K562 (cell line): ENCODE results near the gene ATXN8OS. TPM values are rescaled to one million over a fixed set of nuclear protein-coding genes. Genes with fewer than 3 reads are reported as not detected.

ENCODE experiments used
- ATAC-seq: fragments of 200-7000 bp; cut with Tn5 transposase; 3 replicates; pipeline ENCODE4 v1.9.1; 2020; ENCODE audit warnings: moderate library complexity
- BruUV-seq: library from RNA; stranded (reverse); fragments of 400-500 nt; replicated peaks from 2 replicates; lab custom pipeline; 2021; lab: Mats Ljungman, UMichigan
- CTCF ChIA-PET: fragments of 300-600 bp; formaldehyde crosslinking; extraction: SDS; loops from one replicate; lab custom pipeline; 2021; ENCODE audit warnings: low intra/inter-chr PET ratio; lab: Yijun Ruan, JAX
- POLR2A ChIA-PET: fragments of 300-600, 350-650 bp; sonication (Branson Sonifier 250); formaldehyde crosslinking; extraction: SDS; loops from one replicate; lab custom pipeline; 2021; ENCODE audit warnings: antibody characterized with exemption, inconsistent platforms; lab: Yijun Ruan, JAX
- DNase-seq, 4 experiments: peaks; one replicate each; pipeline versions ENCODE4 v3.0.0 to v3.0.0-alpha.2; 2011 to 2018; ENCODE audit warnings: low spot score in 3 of 4, mixed read lengths in 3 of 4; ENCODE audit errors: extremely low read depth in 1 of 4
- FAIRE-seq: peaks from 2 replicates; lab custom pipeline; 2011; peaks lifted over from hg19 to GRCh38; lab: Jason Lieb, UNC
- H2AFZ ChIP-seq: 2 replicates; pipeline ENCODE4 v1.6.0; 2011; ENCODE audit warnings: low read depth, low read length, control low read depth, inconsistent platforms
- H3K27ac ChIP-seq: fragments of 200-600 bp; 3 replicates; pipeline ENCODE4 v1.8.0; 2011; ENCODE audit warnings: low read depth, mild to moderate bottlenecking, control low read depth, inconsistent platforms, low read length, moderate library complexity, mixed read lengths; ENCODE audit errors: extremely low read depth
- H3K27me3 ChIP-seq, 2 experiments: fragments of 300-600 bp in 1 of 2; 2 replicates in 1 of 2; 3 replicates in 1 of 2; pipeline versions ENCODE4 v1.6.0 to v1.8.0; 2011; ENCODE audit warnings: inconsistent platforms in 2 of 2, low read length in 2 of 2, mild to moderate bottlenecking in 1 of 2, mixed read lengths in 1 of 2, moderate library complexity in 1 of 2; ENCODE audit not compliant: control insufficient read depth in 2 of 2, insufficient read depth in 2 of 2
- H3K36me3 ChIP-seq: fragments of 300-600 bp; 3 replicates; pipeline ENCODE4 v1.8.0; 2011; ENCODE audit warnings: mild to moderate bottlenecking, low read length, inconsistent platforms; ENCODE audit not compliant: control insufficient read depth, insufficient read depth
- H3K4me1 ChIP-seq, 2 experiments: fragments of 200-600 bp in 1 of 2; replicated peaks in 1 of 2; 2 replicates in 1 of 2; 3 replicates in 1 of 2; pipeline versions ENCODE4 v1.5.1 to v1.8.0; 2011; ENCODE audit warnings: inconsistent platforms in 2 of 2, low read length in 2 of 2, mild to moderate bottlenecking in 1 of 2, mixed read lengths in 1 of 2, moderate library complexity in 1 of 2; ENCODE audit not compliant: control insufficient read depth in 2 of 2, insufficient read depth in 2 of 2
- H3K4me2 ChIP-seq: 2 replicates; pipeline ENCODE4 v1.6.1; 2011; ENCODE audit warnings: low read length, control low read depth, inconsistent platforms, mixed read lengths; ENCODE audit not compliant: insufficient read depth
- H3K4me3 ChIP-seq: fragments of 200-600 bp; sonication (generic), shearing (Covaris generic); 2 replicates; pipeline ENCODE4 v1.5.1; 2016; ENCODE audit warnings: control low read depth, inconsistent platforms
- H3K79me2 ChIP-seq: fragments of 200-600 bp; 3 replicates; pipeline ENCODE4 v1.8.0; 2011; ENCODE audit warnings: low read length, inconsistent platforms; ENCODE audit not compliant: control insufficient read depth, insufficient read depth
- H3K9ac ChIP-seq, 2 experiments: 2 replicates each; pipeline versions ENCODE4 v1.6.0 to v1.6.1; 2011; ENCODE audit warnings: low read depth in 2 of 2, low read length in 2 of 2, control low read depth in 1 of 2, inconsistent platforms in 1 of 2, mild to moderate bottlenecking in 1 of 2, mixed read lengths in 1 of 2; ENCODE audit not compliant: insufficient read depth in 1 of 2
- H3K9me1 ChIP-seq: one replicate; pipeline ENCODE4 v1.6.0; 2011; ENCODE audit warnings: inconsistent platforms, mild to moderate bottlenecking, low read length, moderate library complexity; ENCODE audit not compliant: control insufficient read depth, insufficient read depth
- H3K9me3 ChIP-seq: replicated peaks from 2 replicates; pipeline ENCODE4 v1.5.1; 2011; ENCODE audit warnings: low read depth, low read length, inconsistent platforms; ENCODE audit not compliant: control insufficient read depth, insufficient read depth
- H4K20me1 ChIP-seq: replicated peaks from 2 replicates; pipeline ENCODE4 v1.6.1; 2011; ENCODE audit warnings: low read length, inconsistent platforms, mixed read lengths; ENCODE audit not compliant: control insufficient read depth, insufficient read depth
- RBM22 ChIP-seq: fragments of 200-400 bp; formaldehyde crosslinking; IDR thresholded peaks from 2 replicates; pipeline ENCODE4 v1.6.1; 2018; ENCODE audit warnings: low read length, low read depth; ENCODE audit not compliant: poor library complexity, severe bottlenecking
- ZBTB33 ChIP-seq: sonication (generic); formaldehyde crosslinking; IDR thresholded peaks from 2 replicates; pipeline ENCODE4 v1.8.1; 2023; ENCODE audit warnings: mild to moderate bottlenecking, missing genetic modification reagents
- ZNF436 ChIP-seq: fragments of 250-450, 450-650 bp; sonication (Bioruptor Pico); formaldehyde crosslinking; IDR thresholded peaks from 2 replicates; pipeline ENCODE4 v1.7.0; 2020; ENCODE audit warnings: mild to moderate bottlenecking
- WGBS: fragments of 100-300 bp; shearing (Covaris generic); methylation state at CpG from one replicate; pipeline ENCODE4 v1.1.6; 2016; ENCODE audit warnings: low coverage, mixed read lengths; ENCODE audit not compliant: insufficient coverage; ENCODE audit errors: missing lambda C conversion rate; 5-methylcytosine and 5-hydroxymethylcytosine counted together
- in situ Hi-C: fragments of 300-500 bp; cut with MboI; formaldehyde crosslinking; loops from 4 replicates; pipeline ENCODE4 v1.15.0; 2018; ENCODE audit warnings: inconsistent platforms, mixed read lengths
- intact Hi-C: fragments of 100-400 bp; cut with micrococcal nuclease; formaldehyde crosslinking; loops from 2 replicates; pipeline ENCODE4 v1.14.2; 2022
- polyA plus RNA-seq, 8 experiments: library from polyadenylated mRNA; depleted of rRNA in 4 of 8; stranded (reverse) in 5 of 8; unstranded in 3 of 8; fragments of >200 nt; fragmentation: Nextera tagmentation in 2 of 8; fragmentation: Illumina TruSeq in 1 of 8; extraction: Ambion mirVana in 2 of 8; extraction: Trizol in 1 of 8; gene quantifications; 2 replicates each; pipeline versions ENCODE4 v1.2.1 to v1.2.3, GENCODE V29; 2011 to 2014; ENCODE audit warnings: inconsistent platforms in 1 of 8, missing spikeins in 1 of 8
- total RNA-seq, 7 experiments: library from RNA; depleted of rRNA in 6 of 7; stranded (reverse); fragments of >200 nt in 6 of 7; fragmentation: Illumina TruSeq in 2 of 7; extraction: Trizol in 2 of 7; gene quantifications; 2 replicates each; pipeline versions ENCODE4 v1.2.1 to v1.2.3, GENCODE V29; 2011 to 2021; ENCODE audit warnings: low replicate concordance in 1 of 7
- TF ChIP-seq, protein P1 (sequence below): sonication (generic); formaldehyde crosslinking; IDR thresholded peaks from 2 replicates; pipeline ENCODE4 v1.8.0; 2023; ENCODE audit warnings: missing genetic modification reagents, mild to moderate bottlenecking, borderline replicate concordance

ATXN8OS gene
- total and polyA plus RNA-seq, 9 of the 15 experiments (the other 6 are each of a cell fraction or from before 2014, with no cell fraction given) = not detected

GRCh38 chr13:70172946-70173597 lies 65.4 kb downstream of the ATXN8OS start:
- no peak for FAIRE-seq
- CTCF ChIA-PET = no interaction called here

More at GRCh38 chr13:70172946-70173597, 65.4 kb downstream of the ATXN8OS start:
- Histone ChIP-seq H2AFZ (no peak overlapping the region), H3K4me1 (no peaks in the 10 kb centered on the region), H3K4me3 (no peak overlapping the region), H3K36me3 (no peaks in the 10 kb centered on the region), H3K27me3 (no peaks in the 10 kb centered on the region), H3K9me1 (no peaks in the 10 kb centered on the region), H3K27ac (no peak overlapping the region), H3K9ac (no peak overlapping the region), H3K9me3 (no peaks in the 10 kb centered on the region), H4K20me1 (no peaks in the 10 kb centered on the region), H3K79me2 (no peaks in the 10 kb centered on the region), H3K4me2 (no peak overlapping the region)
- POLR2A ChIA-PET = no interaction called here
- DNase-seq (no peak), ATAC-seq (no peak)
- BruUV-seq = no TSS peak
- in situ Hi-C loops = no loop called here
- intact Hi-C loops = no loop called here
- TF ChIP-seq, protein P1, sequence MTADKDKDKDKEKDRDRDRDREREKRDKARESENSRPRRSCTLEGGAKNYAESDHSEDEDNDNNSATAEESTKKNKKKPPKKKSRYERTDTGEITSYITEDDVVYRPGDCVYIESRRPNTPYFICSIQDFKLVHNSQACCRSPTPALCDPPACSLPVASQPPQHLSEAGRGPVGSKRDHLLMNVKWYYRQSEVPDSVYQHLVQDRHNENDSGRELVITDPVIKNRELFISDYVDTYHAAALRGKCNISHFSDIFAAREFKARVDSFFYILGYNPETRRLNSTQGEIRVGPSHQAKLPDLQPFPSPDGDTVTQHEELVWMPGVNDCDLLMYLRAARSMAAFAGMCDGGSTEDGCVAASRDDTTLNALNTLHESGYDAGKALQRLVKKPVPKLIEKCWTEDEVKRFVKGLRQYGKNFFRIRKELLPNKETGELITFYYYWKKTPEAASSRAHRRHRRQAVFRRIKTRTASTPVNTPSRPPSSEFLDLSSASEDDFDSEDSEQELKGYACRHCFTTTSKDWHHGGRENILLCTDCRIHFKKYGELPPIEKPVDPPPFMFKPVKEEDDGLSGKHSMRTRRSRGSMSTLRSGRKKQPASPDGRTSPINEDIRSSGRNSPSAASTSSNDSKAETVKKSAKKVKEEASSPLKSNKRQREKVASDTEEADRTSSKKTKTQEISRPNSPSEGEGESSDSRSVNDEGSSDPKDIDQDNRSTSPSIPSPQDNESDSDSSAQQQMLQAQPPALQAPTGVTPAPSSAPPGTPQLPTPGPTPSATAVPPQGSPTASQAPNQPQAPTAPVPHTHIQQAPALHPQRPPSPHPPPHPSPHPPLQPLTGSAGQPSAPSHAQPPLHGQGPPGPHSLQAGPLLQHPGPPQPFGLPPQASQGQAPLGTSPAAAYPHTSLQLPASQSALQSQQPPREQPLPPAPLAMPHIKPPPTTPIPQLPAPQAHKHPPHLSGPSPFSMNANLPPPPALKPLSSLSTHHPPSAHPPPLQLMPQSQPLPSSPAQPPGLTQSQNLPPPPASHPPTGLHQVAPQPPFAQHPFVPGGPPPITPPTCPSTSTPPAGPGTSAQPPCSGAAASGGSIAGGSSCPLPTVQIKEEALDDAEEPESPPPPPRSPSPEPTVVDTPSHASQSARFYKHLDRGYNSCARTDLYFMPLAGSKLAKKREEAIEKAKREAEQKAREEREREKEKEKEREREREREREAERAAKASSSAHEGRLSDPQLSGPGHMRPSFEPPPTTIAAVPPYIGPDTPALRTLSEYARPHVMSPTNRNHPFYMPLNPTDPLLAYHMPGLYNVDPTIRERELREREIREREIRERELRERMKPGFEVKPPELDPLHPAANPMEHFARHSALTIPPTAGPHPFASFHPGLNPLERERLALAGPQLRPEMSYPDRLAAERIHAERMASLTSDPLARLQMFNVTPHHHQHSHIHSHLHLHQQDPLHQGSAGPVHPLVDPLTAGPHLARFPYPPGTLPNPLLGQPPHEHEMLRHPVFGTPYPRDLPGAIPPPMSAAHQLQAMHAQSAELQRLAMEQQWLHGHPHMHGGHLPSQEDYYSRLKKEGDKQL (CRISPR knock-in tag) = no peak
- TF ChIP-seq ZBTB33 (CRISPR knock-in tag) = no peak
- no peak for TF ChIP-seq ZNF436
- no peak for TF ChIP-seq RBM22
- 0% methylated on average over 1 of the region's 1 CpG for WGBS
